Testis (tissue), 2 donors: ENCODE results near the gene EMD.

Experiments used
- POLR2A ChIP-seq: fragments of 450-650 bp; IDR thresholded peaks from one replicate; pipeline ENCODE4 v1.6.1; 2017; ENCODE audit warnings: antibody characterized with exemption, mild to moderate bottlenecking, moderate library complexity
- TF ChIP-seq, protein P1 (sequence below), 3 experiments: fragments of 450-650 bp in 2 of 3; fragments of 200-600 bp in 1 of 3; sonication (generic) in 1 of 3; IDR thresholded peaks; one replicate each; pipeline ENCODE4 v1.5.1; 2016 to 2019; ENCODE audit warnings: antibody characterized with exemption in 3 of 3, mild to moderate bottlenecking in 2 of 3, moderate library complexity in 1 of 3

DNA sequence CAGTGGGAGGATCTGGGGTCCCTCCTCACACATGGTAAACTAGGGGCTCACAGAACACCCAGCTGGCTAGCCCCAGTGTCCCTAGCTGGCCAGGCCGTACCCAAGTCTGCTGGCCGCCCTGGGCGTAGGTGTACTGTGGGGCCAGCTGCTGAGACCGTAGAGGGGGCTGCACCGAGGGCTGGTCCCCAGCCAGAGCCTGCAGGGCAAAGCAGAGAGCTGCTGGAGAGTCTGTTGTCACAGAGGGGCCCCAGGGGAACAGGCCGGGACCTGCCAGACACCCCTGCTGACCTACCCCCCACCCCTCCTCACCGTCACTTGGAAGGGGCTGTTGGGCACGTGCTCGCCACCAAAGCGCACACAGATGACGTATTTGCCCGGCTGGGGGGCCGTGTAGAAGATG is 24.6 kb upstream of the EMD start:
- TF ChIP-seq, protein P1, sequence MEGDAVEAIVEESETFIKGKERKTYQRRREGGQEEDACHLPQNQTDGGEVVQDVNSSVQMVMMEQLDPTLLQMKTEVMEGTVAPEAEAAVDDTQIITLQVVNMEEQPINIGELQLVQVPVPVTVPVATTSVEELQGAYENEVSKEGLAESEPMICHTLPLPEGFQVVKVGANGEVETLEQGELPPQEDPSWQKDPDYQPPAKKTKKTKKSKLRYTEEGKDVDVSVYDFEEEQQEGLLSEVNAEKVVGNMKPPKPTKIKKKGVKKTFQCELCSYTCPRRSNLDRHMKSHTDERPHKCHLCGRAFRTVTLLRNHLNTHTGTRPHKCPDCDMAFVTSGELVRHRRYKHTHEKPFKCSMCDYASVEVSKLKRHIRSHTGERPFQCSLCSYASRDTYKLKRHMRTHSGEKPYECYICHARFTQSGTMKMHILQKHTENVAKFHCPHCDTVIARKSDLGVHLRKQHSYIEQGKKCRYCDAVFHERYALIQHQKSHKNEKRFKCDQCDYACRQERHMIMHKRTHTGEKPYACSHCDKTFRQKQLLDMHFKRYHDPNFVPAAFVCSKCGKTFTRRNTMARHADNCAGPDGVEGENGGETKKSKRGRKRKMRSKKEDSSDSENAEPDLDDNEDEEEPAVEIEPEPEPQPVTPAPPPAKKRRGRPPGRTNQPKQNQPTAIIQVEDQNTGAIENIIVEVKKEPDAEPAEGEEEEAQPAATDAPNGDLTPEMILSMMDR (IDR thresholded peaks at IDR 0.05) = no peak
- TF ChIP-seq POLR2A = no peak
